ENCODE results near the gene INO80.
"Not testable (repeated sequence)": the region's sequence is repeated elsewhere in the genome, so short reads cannot be mapped to it uniquely, and the experiment has no call there.

DNA sequence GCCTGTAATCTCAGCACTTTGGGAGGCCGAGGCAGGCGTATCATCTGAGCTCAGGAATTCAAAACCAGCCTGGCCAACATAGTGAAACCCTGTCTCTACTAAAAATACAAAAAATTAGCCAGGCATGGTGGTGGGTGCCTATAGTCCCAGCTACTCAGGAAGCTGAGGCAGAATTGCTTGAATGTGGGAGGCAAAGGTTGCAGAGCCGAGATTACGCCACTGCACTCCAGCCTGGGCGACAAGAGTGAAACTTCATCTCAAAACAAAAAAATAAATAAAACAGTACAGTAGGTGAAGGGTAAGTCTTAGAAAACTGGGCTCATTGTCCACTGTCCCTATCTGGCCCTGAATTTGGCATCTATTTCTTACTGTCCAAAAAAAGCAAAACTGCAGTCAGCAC, 37.2 kb downstream of the INO80 start:
- TF ChIP-seq, protein P1, sequence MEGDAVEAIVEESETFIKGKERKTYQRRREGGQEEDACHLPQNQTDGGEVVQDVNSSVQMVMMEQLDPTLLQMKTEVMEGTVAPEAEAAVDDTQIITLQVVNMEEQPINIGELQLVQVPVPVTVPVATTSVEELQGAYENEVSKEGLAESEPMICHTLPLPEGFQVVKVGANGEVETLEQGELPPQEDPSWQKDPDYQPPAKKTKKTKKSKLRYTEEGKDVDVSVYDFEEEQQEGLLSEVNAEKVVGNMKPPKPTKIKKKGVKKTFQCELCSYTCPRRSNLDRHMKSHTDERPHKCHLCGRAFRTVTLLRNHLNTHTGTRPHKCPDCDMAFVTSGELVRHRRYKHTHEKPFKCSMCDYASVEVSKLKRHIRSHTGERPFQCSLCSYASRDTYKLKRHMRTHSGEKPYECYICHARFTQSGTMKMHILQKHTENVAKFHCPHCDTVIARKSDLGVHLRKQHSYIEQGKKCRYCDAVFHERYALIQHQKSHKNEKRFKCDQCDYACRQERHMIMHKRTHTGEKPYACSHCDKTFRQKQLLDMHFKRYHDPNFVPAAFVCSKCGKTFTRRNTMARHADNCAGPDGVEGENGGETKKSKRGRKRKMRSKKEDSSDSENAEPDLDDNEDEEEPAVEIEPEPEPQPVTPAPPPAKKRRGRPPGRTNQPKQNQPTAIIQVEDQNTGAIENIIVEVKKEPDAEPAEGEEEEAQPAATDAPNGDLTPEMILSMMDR (IDR thresholded peaks at IDR 0.05): not testable (repeated sequence)
- not testable (repeated sequence) for TF ChIP-seq POLR2AphosphoS5 (IDR thresholded peaks at IDR 0.05; ENCODE audit: insufficient read depth in 1 of 2, low read depth in 1 of 2); POLR2A (IDR thresholded peaks at IDR 0.05)

Measured in vagina (tissue), 2 donors.